GM18511 (cell line): Measurements from ENCODE around the gene PIK3R3.
A peak's percentile ranks its signal among the peaks of the same experiment; 100 is the strongest.
"Not testable (repeated sequence)": the region's sequence is repeated elsewhere in the genome, so short reads cannot be mapped to it uniquely, and the experiment has no call there.

Experiments
- ATAC-seq: cut with Tn5 transposase; IDR thresholded peaks from one replicate; pipeline ENCODE4 v1.9.1; 2021; ENCODE audit warnings: mild to moderate bottlenecking, moderate library complexity; ENCODE audit not compliant: unreplicated experiment

The PIK3R3 gene

DNA sequence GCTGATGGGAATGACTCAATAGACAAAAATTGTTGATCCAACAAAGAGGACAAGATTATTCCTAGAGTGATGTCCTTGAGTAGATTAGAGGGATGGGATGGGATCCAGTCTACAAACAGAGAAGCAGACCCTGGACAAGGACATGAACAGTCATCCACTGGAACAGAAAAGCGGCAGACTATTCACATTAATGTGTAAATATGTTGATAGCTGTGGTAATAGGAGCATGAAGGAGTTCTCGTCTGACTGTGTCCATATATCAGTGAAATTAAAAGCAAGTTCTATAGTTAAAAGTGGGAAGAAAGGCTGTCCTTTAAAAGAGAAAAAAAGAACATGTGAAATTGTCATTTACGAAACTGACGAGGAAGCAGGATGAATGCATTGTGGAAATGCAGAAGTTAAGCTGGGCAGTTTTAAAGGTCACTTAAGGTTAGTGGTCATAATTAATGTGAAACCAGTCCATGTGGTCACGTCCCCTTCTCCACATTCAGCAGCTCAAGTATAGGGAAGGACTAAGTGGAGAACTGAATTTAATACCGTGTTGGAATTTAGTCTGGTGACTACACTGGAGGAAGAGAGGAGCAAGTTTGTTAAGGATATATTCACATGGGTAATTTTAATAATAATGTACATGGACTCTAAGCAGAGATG, 62.1 kb downstream of the PIK3R3 start:
- ATAC-seq: no peak

- no peak for ATAC-seq
These were observed 63.9 kb downstream of the PIK3R3 start for GRCh38 chr1:46068525-46068924.

DNA sequence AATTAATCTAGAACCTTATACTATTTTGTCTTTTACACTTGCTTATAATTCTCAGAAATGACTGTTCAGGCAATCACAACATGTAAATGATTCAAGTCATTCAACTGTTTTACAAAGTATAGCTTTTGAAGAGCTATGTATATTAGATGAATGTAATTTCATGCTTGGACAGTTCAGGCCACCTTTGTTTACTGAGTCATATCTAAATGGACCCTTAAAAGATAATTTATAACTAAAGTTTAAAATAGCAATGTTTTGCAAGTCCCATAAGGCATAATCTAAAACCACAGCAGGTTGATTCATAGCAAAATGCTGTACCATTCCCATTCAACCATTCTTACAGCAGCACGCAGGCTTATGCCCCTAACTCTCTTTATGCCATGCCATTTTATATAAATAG, 64.8 kb downstream of the PIK3R3 start:
- peak; percentile 43 for ATAC-seq

- ATAC-seq: no peak
These were observed 67.0 kb downstream of the PIK3R3 start for GRCh38 chr1:46065405-46065804.

DNA sequence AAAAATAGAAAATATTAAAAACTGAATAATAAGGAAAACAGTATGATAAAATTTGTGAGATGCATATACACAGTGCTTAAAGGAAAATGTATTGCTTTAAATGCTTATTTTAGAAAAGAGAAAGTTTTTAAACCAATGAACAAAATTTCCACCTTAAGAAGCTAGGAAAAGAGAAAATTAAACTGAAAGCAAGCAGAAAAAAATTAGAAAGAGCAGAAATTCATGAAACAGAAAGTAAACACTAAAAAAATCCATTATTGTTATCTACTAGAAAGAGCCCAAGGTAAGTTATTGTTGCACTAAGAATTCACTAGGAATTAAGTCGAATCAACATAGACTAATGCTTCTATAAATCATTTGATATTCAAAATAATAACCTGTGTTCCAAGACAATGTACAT, 67.7 kb downstream of the PIK3R3 start:
- ATAC-seq: no peak

DNA sequence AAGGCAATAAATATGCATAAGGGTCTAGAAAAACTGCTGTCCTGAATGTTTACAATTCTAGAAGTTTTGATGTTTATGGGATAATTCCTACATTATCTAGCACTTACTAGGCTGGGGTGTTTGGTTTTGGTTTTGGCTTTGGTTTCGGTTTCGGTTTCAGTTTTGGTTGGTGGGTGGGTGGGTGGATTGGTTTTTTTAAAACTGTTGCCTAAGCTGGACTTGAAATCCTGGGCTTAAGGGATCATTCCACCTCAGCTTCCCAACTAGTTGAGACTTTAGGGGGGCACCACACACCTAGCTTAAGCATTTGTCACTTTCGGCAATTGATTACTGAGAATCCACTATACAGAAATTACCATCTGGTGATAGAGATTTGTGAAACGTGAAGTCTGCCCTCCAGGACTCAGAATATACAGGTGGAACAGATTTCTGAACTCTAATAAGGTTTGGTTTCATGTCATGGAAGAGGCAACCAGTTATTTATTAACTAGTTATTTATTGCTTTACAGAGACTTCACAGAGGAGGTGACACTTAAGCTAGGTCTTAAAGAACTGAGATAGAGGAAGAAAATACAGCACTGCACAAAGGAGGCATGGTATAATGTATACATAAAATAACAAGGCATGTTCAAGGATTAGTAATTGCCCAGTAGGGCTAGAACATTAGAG, 69.6 kb downstream of the PIK3R3 start:
- peak; percentile 80 for ATAC-seq

- no peak for ATAC-seq
These were observed 71.3 kb downstream of the PIK3R3 start for GRCh38 chr1:46061146-46061545.

DNA sequence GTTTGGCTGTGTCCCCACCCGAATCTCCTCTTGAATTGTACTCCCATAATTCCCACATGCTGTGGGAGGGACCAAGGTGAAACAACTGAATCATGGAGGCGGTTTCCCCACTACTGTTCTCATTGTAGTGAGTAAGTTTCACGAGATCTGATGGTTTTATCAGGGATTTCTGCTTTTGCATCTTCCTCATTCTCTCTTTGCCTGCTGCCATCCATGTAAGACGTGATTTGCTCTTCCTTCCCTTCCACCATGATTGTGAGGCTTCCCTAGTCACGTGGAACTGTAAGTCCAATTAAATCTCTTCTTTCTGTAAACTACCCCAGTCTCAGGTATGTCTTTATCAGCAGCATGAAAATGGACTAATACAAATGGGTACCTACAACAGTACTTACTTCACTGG, 73.5 kb downstream of the PIK3R3 start:
- no peak for ATAC-seq

GRCh38 chr1:46057781-46058180, 74.6 kb downstream of the PIK3R3 start:
- ATAC-seq: no peak

GRCh38 chr1:46057215-46057614, 75.2 kb downstream of the PIK3R3 start:
- ATAC-seq: not testable (repeated sequence)

- no peak for ATAC-seq
These were observed 76.1 kb downstream of the PIK3R3 start for GRCh38 chr1:46056325-46056724.

DNA sequence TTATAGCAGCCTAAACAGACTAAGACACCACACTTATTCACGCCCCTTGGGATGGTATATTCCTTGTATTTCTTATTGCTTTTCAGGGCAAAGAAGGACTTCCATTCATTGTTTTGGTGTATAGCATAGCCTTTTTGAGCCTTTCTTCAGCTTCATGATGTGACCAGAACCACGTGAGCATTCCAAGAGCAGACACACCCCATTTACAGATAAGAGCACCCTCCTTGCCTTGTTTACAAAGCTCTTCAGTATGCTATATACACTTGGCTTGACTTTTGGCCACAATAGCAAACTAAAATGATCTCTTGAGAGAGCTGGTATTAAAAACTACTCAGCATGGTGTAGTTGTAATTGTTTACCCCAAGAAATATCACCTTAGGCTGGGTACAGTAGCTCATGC, 78.7 kb downstream of the PIK3R3 start:
- ATAC-seq: no peak

- ATAC-seq: no peak
These were observed 88.3 kb downstream of the PIK3R3 start for GRCh38 chr1:46044116-46044515.

GRCh38 chr1:46043458-46044017, 88.9 kb downstream of the PIK3R3 start:
- ATAC-seq: peak; percentile 92

DNA sequence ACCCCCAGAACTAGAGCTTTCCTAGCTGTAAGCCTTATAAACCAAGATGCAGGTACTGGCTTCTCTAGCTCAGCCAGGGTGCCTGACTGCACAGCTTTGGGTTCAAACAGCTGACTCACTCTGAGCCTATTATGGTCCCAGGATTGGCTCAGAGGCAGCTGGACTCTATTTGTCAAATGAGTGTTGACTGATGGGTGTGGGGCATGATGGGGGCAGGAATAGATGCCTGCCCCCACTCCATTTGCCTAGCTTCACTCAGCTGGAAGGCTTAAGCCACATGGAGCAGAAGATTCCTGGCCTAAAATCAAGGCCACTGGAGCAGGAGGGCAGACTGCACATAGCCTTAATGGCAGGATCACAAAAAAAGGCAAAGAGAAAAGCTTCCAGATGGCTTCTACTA, 90.5 kb downstream of the PIK3R3 start:
- no peak for ATAC-seq

DNA sequence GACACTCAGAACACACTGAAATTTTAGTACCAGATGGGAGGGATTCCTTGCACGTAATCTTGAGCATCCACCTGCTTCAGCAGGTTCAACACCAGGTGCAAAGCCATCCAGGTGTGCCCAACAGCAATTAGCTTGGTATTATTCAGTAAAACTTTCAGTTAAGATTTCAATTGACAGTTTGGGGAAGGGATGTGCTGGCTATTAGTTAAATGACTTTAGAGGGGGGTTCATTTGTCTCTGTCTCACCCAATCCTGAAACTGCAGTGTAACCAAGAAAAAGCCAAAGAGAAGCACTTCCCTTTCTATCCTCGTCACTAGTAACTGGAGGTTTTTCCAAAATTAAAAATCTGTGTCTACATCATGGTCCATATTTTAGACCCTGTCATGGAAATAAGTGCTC, 90.9 kb downstream of the PIK3R3 start:
- ATAC-seq: no peak

- no peak for ATAC-seq
These were observed 92.8 kb downstream of the PIK3R3 start for GRCh38 chr1:46039571-46040052.

DNA sequence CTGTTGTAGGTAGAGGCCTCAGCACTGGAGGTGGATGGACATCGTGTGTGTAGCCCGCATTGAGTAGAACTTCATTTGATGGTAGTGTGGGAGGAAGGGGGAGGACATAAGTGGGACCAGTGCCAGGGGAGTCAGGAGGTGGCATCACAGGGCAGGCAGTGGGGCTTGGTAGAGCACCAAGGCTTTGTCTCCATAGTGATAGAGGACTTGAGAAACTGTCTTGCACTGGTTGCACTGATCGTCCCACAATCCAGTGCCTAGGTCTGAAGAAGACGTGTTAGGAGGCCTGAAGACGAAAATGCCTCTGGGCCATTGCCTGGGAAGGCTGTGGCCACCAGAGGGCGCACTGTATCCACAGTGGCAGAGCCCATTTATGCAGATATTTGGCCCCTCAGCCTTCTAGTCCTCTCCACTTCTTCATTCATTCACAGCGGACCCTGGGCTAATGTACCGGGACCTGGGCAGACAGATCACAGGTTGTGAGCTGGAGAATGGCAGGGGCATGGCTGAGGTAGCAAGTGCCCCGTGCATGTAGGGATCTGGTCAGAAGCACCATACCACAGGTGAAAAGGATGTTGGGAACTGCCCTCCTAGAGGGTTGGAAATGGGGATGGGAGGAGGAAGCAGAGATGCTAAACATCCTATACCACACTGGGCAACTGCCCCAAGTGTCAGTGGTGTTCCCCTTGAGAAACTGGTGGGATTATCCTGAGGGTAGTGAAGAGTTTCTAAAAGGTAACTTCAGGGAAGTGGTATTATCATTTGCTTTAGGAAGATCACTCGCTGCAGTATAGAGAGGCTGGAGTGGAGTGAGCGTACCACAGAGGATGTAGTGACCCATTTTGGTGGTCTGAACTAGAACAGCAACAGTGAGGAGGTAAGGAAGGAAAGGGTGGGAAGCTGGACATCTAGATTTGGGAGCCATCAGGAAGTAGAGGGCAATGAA, 95.3 kb downstream of the PIK3R3 start:
- ATAC-seq: peak; percentile 61

GRCh38 chr1:46034601-46035516, 97.6 kb downstream of the PIK3R3 start:
- no peak for ATAC-seq
